SK-N-SH treated with all-trans-retinoic acid at 6 μM for 48 hours (cell line): ENCODE measurements around the gene NDUFS8.

Experiments
- ATAC-seq: fragments of 200-7000 bp; cut with Tn5 transposase; 3 replicates; pipeline ENCODE4 v1.9.1; 2020; ENCODE audit warnings: mild to moderate bottlenecking, moderate library complexity
- ARNTL ChIP-seq: fragments of 450-650 bp; formaldehyde crosslinking; IDR thresholded peaks from 2 replicates; pipeline ENCODE4 v1.5.0; 2020; ENCODE audit warnings: low read depth, mild to moderate bottlenecking, moderate library complexity, borderline replicate concordance
- BACH2 ChIP-seq: fragments of 250-450 bp; sonication (Bioruptor Pico); IDR thresholded peaks from 2 replicates; pipeline ENCODE4 v1.9.0; 2021; ENCODE audit warnings: mild to moderate bottlenecking, borderline replicate concordance
- CSRNP3 ChIP-seq: fragments of 250-450 bp; sonication (Bioruptor Pico); IDR thresholded peaks from 2 replicates; pipeline ENCODE4 v1.5.1; 2021; ENCODE audit warnings: mild to moderate bottlenecking, moderate library complexity
- ESRRG ChIP-seq: fragments of 250-450 bp; sonication (Bioruptor Pico); IDR thresholded peaks from 2 replicates; pipeline ENCODE4 v1.6.1; 2021; ENCODE audit warnings: mild to moderate bottlenecking
- ISL1 ChIP-seq: fragments of 250-450 bp; sonication (Bioruptor Pico); IDR thresholded peaks from 2 replicates; pipeline ENCODE4 v2.1.2; 2022; ENCODE audit warnings: mild to moderate bottlenecking, moderate library complexity
- OSR1 ChIP-seq: fragments of 250-450 bp; sonication (Bioruptor Pico); IDR thresholded peaks from 2 replicates; pipeline ENCODE4 v1.8.0; 2022; ENCODE audit warnings: moderate library complexity, mild to moderate bottlenecking, inconsistent platforms
- POU6F1 ChIP-seq: fragments of 250-450 bp; sonication (Bioruptor Pico); IDR thresholded peaks from 2 replicates; pipeline ENCODE4 v1.8.0; 2021; ENCODE audit warnings: low read depth, mild to moderate bottlenecking, moderate library complexity, borderline replicate concordance
- PPARA ChIP-seq: fragments of 250-450 bp; sonication (Bioruptor Pico); IDR thresholded peaks from 2 replicates; pipeline ENCODE4 v1.5.0; 2020; ENCODE audit warnings: mild to moderate bottlenecking, borderline replicate concordance
- RARB ChIP-seq: fragments of 250-450 bp; sonication (Bioruptor Pico); IDR thresholded peaks from 2 replicates; pipeline ENCODE4 v1.8.0; 2021; ENCODE audit warnings: mild to moderate bottlenecking, moderate library complexity
- SNAI2 ChIP-seq: fragments of 250-450 bp; sonication (Bioruptor Pico); IDR thresholded peaks from 2 replicates; pipeline ENCODE4 v1.5.0; 2020; ENCODE audit warnings: mild to moderate bottlenecking, moderate library complexity
- TOX ChIP-seq: fragments of 250-450 bp; sonication (Bioruptor Pico); IDR thresholded peaks from 2 replicates; pipeline ENCODE4 v1.8.0; 2021; ENCODE audit warnings: mild to moderate bottlenecking, moderate library complexity, borderline replicate concordance
- ZC3H10 ChIP-seq: fragments of 250-450 bp; sonication (Bioruptor Pico); IDR thresholded peaks from 2 replicates; pipeline ENCODE4 v1.5.1; 2021; ENCODE audit warnings: mild to moderate bottlenecking, moderate library complexity
- ZFP30 ChIP-seq: fragments of 450-650 bp; formaldehyde crosslinking; IDR thresholded peaks from 2 replicates; pipeline ENCODE4 v1.5.0; 2022; ENCODE audit warnings: mild to moderate bottlenecking, moderate library complexity
- ZNF565 ChIP-seq: fragments of 450-650 bp; formaldehyde crosslinking; conservative IDR thresholded peaks from 2 replicates; pipeline ENCODE4 v1.5.0; 2020; ENCODE audit warnings: low read depth, mild to moderate bottlenecking, moderate library complexity
- TF ChIP-seq, protein P1 (sequence below): fragments of 250-450 bp; sonication (Bioruptor Pico); IDR thresholded peaks from 2 replicates; pipeline ENCODE4 v1.8.0; 2020; ENCODE audit warnings: mild to moderate bottlenecking, moderate library complexity, borderline replicate concordance
- TF ChIP-seq, protein P2 (sequence below): fragments of 250-450 bp; sonication (Bioruptor Pico); IDR thresholded peaks from 2 replicates; pipeline ENCODE4 v1.5.0; 2020; ENCODE audit warnings: mild to moderate bottlenecking, moderate library complexity
- TF ChIP-seq, protein P3 (sequence below): fragments of 250-450 bp; sonication (Bioruptor Pico); IDR thresholded peaks from 2 replicates; pipeline ENCODE4 v1.5.1; 2020; ENCODE audit warnings: low read depth, mild to moderate bottlenecking, moderate library complexity

The NDUFS8 gene

GRCh38 chr11:68053117-68053516 is 22.6 kb downstream of the NDUFS8 start:
- TF ChIP-seq TOX (CRISPR knock-in tag): no peak
- no peak for TF ChIP-seq ZNF565
- TF ChIP-seq, protein P1, sequence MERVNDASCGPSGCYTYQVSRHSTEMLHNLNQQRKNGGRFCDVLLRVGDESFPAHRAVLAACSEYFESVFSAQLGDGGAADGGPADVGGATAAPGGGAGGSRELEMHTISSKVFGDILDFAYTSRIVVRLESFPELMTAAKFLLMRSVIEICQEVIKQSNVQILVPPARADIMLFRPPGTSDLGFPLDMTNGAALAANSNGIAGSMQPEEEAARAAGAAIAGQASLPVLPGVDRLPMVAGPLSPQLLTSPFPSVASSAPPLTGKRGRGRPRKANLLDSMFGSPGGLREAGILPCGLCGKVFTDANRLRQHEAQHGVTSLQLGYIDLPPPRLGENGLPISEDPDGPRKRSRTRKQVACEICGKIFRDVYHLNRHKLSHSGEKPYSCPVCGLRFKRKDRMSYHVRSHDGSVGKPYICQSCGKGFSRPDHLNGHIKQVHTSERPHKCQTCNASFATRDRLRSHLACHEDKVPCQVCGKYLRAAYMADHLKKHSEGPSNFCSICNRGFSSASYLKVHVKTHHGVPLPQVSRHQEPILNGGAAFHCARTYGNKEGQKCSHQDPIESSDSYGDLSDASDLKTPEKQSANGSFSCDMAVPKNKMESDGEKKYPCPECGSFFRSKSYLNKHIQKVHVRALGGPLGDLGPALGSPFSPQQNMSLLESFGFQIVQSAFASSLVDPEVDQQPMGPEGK: no peak
- TF ChIP-seq ESRRG (CRISPR knock-in tag): no peak
- no peak for TF ChIP-seq CSRNP3 (CRISPR knock-in tag)
- no peak for TF ChIP-seq BACH2 (CRISPR knock-in tag)
- TF ChIP-seq, protein P2, sequence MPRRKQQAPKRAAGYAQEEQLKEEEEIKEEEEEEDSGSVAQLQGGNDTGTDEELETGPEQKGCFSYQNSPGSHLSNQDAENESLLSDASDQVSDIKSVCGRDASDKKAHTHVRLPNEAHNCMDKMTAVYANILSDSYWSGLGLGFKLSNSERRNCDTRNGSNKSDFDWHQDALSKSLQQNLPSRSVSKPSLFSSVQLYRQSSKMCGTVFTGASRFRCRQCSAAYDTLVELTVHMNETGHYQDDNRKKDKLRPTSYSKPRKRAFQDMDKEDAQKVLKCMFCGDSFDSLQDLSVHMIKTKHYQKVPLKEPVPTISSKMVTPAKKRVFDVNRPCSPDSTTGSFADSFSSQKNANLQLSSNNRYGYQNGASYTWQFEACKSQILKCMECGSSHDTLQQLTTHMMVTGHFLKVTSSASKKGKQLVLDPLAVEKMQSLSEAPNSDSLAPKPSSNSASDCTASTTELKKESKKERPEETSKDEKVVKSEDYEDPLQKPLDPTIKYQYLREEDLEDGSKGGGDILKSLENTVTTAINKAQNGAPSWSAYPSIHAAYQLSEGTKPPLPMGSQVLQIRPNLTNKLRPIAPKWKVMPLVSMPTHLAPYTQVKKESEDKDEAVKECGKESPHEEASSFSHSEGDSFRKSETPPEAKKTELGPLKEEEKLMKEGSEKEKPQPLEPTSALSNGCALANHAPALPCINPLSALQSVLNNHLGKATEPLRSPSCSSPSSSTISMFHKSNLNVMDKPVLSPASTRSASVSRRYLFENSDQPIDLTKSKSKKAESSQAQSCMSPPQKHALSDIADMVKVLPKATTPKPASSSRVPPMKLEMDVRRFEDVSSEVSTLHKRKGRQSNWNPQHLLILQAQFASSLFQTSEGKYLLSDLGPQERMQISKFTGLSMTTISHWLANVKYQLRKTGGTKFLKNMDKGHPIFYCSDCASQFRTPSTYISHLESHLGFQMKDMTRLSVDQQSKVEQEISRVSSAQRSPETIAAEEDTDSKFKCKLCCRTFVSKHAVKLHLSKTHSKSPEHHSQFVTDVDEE (CRISPR knock-in tag): no peak
- TF ChIP-seq ZC3H10 (CRISPR knock-in tag): no peak
- TF ChIP-seq, all 23 proteins: peak for 0
- no peak for ATAC-seq

- TF ChIP-seq ARNTL (CRISPR knock-in tag) (no peak), PPARA (CRISPR knock-in tag) (no peak), OSR1 (no peak), ZFP30 (CRISPR knock-in tag) (no peak), SNAI2 (CRISPR knock-in tag) (no peak), ISL1 (CRISPR knock-in tag) (no peak), ESRRG (CRISPR knock-in tag) (no peak), RARB (no peak), POU6F1 (CRISPR knock-in tag) (no peak), ZC3H10 (CRISPR knock-in tag) (no peak)
- TF ChIP-seq, protein P1: no peak
- TF ChIP-seq, protein P3, sequence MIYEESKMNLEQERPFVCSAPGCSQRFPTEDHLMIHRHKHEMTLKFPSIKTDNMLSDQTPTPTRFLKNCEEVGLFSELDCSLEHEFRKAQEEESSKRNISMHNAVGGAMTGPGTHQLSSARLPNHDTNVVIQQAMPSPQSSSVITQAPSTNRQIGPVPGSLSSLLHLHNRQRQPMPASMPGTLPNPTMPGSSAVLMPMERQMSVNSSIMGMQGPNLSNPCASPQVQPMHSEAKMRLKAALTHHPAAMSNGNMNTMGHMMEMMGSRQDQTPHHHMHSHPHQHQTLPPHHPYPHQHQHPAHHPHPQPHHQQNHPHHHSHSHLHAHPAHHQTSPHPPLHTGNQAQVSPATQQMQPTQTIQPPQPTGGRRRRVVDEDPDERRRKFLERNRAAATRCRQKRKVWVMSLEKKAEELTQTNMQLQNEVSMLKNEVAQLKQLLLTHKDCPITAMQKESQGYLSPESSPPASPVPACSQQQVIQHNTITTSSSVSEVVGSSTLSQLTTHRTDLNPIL (CRISPR knock-in tag): no peak
- no peak for ATAC-seq
Observed at GRCh38 chr11:68053981-68054812, 23.7 kb downstream of the NDUFS8 start.
